Measurements from ENCODE around the gene GALNT6.

GALNT6 gene

GRCh38 chr12:51371295-51371953 lies 19.8 kb downstream of the GALNT6 start:
- no peaks in the 10 kb centered on the region for H3K27me3 ChIP-seq (ENCODE audit: insufficient read depth, low read length, poor library complexity, severe bottlenecking)
- no peaks in the 10 kb centered on the region for H4K20me1 ChIP-seq (ENCODE audit: insufficient read depth, low read length, poor library complexity, severe bottlenecking)
- no peaks in the 10 kb centered on the region for H3K9me2 ChIP-seq (replicated peaks; ENCODE audit: low read depth, low read length)
- H3K9me3 ChIP-seq (ENCODE audit: insufficient read depth, low read depth, low read length): no peaks in the 10 kb centered on the region
- H3K4me2 ChIP-seq (ENCODE audit: low read depth, low read length, poor library complexity, severe bottlenecking): no peak overlapping the region
- H3K4me1 ChIP-seq (ENCODE audit: insufficient read depth, low read length, poor library complexity, severe bottlenecking): peaks cover 53% of the 10 kb centered on the region
- no peak for TF ChIP-seq EZH2phosphoT487 (IDR thresholded peaks at IDR 0.05; ENCODE audit: borderline replicate concordance)
- H3K79me2 ChIP-seq (ENCODE audit: insufficient read depth, low read length): 0 out of 2 replicates have a peak, but pooled peaks cover 3% of the 10 kb centered on the region
- H3K4me3 ChIP-seq (ENCODE audit: low read length, poor library complexity, severe bottlenecking): no peak overlapping the region
- H2AFZ ChIP-seq (ENCODE audit: low read length): no peak overlapping the region
- H3K36me3 ChIP-seq (ENCODE audit: insufficient read depth, low read length): peaks cover 3% of the 10 kb centered on the region; the same call in 1 of the 2 replicates
- no peak overlapping the region for H3K9ac ChIP-seq (ENCODE audit: low read depth, low read length, poor library complexity, severe bottlenecking)
- H3F3A ChIP-seq (ENCODE audit: low read depth): no peaks in the 10 kb centered on the region

GRCh38 chr12:51370667-51371066 lies 20.5 kb downstream of the GALNT6 start:
- H2AFZ ChIP-seq (ENCODE audit: low read length): no peak overlapping the region
- TF ChIP-seq CTCF (conservative IDR thresholded peaks at IDR 0.05; ENCODE audit: low read length) (no peak), EZH2phosphoT487 (IDR thresholded peaks at IDR 0.05; ENCODE audit: borderline replicate concordance) (no peak)
- H3K4me3 ChIP-seq (ENCODE audit: low read length, poor library complexity, severe bottlenecking): no peak overlapping the region
- peaks cover 54% of the 10 kb centered on the region for H3K4me1 ChIP-seq (ENCODE audit: insufficient read depth, low read length, poor library complexity, severe bottlenecking)
- H3K4me2 ChIP-seq (ENCODE audit: low read depth, low read length, poor library complexity, severe bottlenecking): no peak overlapping the region
- H3K9ac ChIP-seq (ENCODE audit: low read depth, low read length, poor library complexity, severe bottlenecking): no peak overlapping the region
- H3K79me2 ChIP-seq (ENCODE audit: insufficient read depth, low read length): 0 out of 2 replicates have a peak, but pooled peaks cover 3% of the 10 kb centered on the region
- no peaks in the 10 kb centered on the region for H4K20me1 ChIP-seq (ENCODE audit: insufficient read depth, low read length, poor library complexity, severe bottlenecking)
- H3K36me3 ChIP-seq (ENCODE audit: insufficient read depth, low read length): peaks cover 3% of the 10 kb centered on the region; the same call in 1 of the 2 replicates
- H3K27me3 ChIP-seq (ENCODE audit: insufficient read depth, low read length, poor library complexity, severe bottlenecking): no peaks in the 10 kb centered on the region
- H3K9me2 ChIP-seq (replicated peaks; ENCODE audit: low read depth, low read length): no peaks in the 10 kb centered on the region
- H3F3A ChIP-seq (ENCODE audit: low read depth): no peaks in the 10 kb centered on the region
- no peaks in the 10 kb centered on the region for H3K9me3 ChIP-seq (ENCODE audit: insufficient read depth, low read depth, low read length)

- Histone ChIP-seq H3K4me1 (ENCODE audit: insufficient read depth, low read length, poor library complexity, severe bottlenecking) (peaks cover 49% of the 10 kb centered on the region), H4K20me1 (ENCODE audit: insufficient read depth, low read length, poor library complexity, severe bottlenecking) (no peaks in the 10 kb centered on the region), H3F3A (ENCODE audit: low read depth) (no peaks in the 10 kb centered on the region), H3K9ac (ENCODE audit: low read depth, low read length, poor library complexity, severe bottlenecking) (peak overlapping the region; percentile 50), H2AFZ (ENCODE audit: low read length) (no peak overlapping the region), H3K4me3 (ENCODE audit: low read length, poor library complexity, severe bottlenecking) (peak overlapping the region; percentile 46), H3K36me3 (ENCODE audit: insufficient read depth, low read length) (peaks cover 3% of the 10 kb centered on the region; the same call in 1 of the 2 replicates), H3K9me3 (ENCODE audit: insufficient read depth, low read depth, low read length) (no peaks in the 10 kb centered on the region), H3K27me3 (ENCODE audit: insufficient read depth, low read length, poor library complexity, severe bottlenecking) (no peaks in the 10 kb centered on the region), H3K4me2 (ENCODE audit: low read depth, low read length, poor library complexity, severe bottlenecking) (peak overlapping the region; percentile 80), H3K9me2 (replicated peaks; ENCODE audit: low read depth, low read length) (no peaks in the 10 kb centered on the region), H3K79me2 (ENCODE audit: insufficient read depth, low read length) (0 out of 2 replicates have a peak, but pooled peaks cover 3% of the 10 kb centered on the region)
- TF ChIP-seq CTCF (conservative IDR thresholded peaks at IDR 0.05; ENCODE audit: low read length) (no peak), EZH2phosphoT487 (IDR thresholded peaks at IDR 0.05; ENCODE audit: borderline replicate concordance) (no peak)
These were observed 21.6 kb downstream of the GALNT6 start for GRCh38 chr12:51369581-51369980.

Measured in Loucy (cell line).